COLO668 (cell line): ENCODE results near the gene PCDH18.

Experiments used
- DNase-seq: peaks from one replicate; lab custom pipeline; 2025; ENCODE audit not compliant: unreplicated experiment; lab: John Stamatoyannopoulos, UW

The PCDH18 gene

DNA sequence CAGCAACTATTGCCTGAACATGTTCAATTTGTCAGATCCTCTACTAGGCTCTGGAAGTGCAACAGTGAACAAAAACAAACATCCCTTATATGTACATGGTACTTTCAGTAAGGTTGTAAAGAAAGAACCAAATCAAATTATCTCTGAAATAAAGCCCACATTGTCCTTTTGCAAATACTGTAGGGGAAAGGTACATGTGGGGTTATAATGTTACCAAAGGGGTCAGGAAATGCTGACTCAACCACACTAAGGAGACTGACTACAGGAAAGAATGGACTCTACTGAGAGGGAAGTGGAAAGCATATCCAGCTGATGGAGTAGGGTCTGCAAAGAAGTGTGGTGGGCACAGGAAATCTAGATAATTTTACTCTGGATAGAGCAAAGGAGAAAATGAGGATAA is 61.5 kb downstream of the PCDH18 start:
- DNase-seq = no peak
